ENCODE results near the gene GMDS. TPM values are rescaled to one million over a fixed set of nuclear protein-coding genes. Genes with fewer than 3 reads are reported as not detected.

Gene GMDS
- total RNA-seq, 5 donors from 2014 or later (not counting 1 experiment from before 2014, with no cell fraction given) = 12.9 to 21.5 (median 14.6) TPM

GRCh38 chr6:1613688-1614447, 631.5 kb downstream of the GMDS start:
- Mint-ChIP-seq H3K36me3 (no peaks in the 10 kb centered on the region), H3K27me3 (peaks cover 45 to 60% of the 10 kb centered on the region in 2 donors), H3K27ac (no peak overlapping the region), H3K4me1 (peaks cover 19 to 27% (median 20%) of the 10 kb centered on the region in 3 donors), H3K4me3 (peak overlapping the region in 1 of 3 donors; percentile 75), H3K9me3 (no peaks in the 10 kb centered on the region)
- ATAC-seq (replicated peaks in 1 of 4) (no peak), DNase-seq (no peak)
- Histone ChIP-seq H3K4me3 (ENCODE audit: control insufficient read depth in 1 of 2, extremely low read depth in 1 of 2, low read length in 1 of 2) (peak overlapping the region in 1 of 2 donors; percentile 51), H3K27me3 (replicated peaks in 1 of 2; ENCODE audit: control insufficient read depth in 2 of 2, extremely low read depth in 1 of 2, insufficient read depth in 2 of 2, low read length in 1 of 2) (peaks cover 14 to 67% of the 10 kb centered on the region in 2 experiments), H3K9me3 (no peaks in the 10 kb centered on the region), H3K36me3 (ENCODE audit: control insufficient read depth in 2 of 2, extremely low read depth in 1 of 2, insufficient read depth in 1 of 2, low read length in 1 of 2) (no peaks in the 10 kb centered on the region), H3K4me1 (ENCODE audit: control insufficient read depth in 1 of 2, extremely low read depth in 1 of 2, insufficient read depth in 2 of 2, low read length in 2 of 2) (peaks cover 14 to 34% of the 10 kb centered on the region in 2 experiments), H3K27ac (ENCODE audit: low read length) (no peak overlapping the region)
- ChIA-PET POLR2A (no interaction called here), CTCF (interaction anchor here in 1 of 2 donors (0.6 to 1.2 kb wide), 5 partner anchors 16 to 890 kb away, joined by 3 to 9 read pairs (median 3); no protein-coding TSS in a partner anchor)
- WGBS (ENCODE audit: insufficient coverage) = 6% methylated on average over 56 of the region's 60 CpGs

GRCh38 chr6:1613346-1613687, 632.1 kb downstream of the GMDS start:
- Mint-ChIP-seq H3K4me3 (peak overlapping the region in 1 of 3 donors; percentile 75), H3K36me3 (no peaks in the 10 kb centered on the region), H3K9me3 (no peaks in the 10 kb centered on the region), H3K4me1 (peaks cover 24 to 32% (median 24%) of the 10 kb centered on the region in 3 donors), H3K27ac (no peak overlapping the region), H3K27me3 (peaks cover 47 to 60% of the 10 kb centered on the region in 2 donors)
- ATAC-seq (replicated peaks in 1 of 4) = no peak
- ChIA-PET CTCF (interaction anchor here (0.6 kb wide), 2 partner anchors 20 to 38 kb away, joined by 3 read pairs; no protein-coding TSS in a partner anchor), POLR2A (no interaction called here)
- no peak for DNase-seq
- Histone ChIP-seq H3K27ac (ENCODE audit: low read length) (no peak overlapping the region), H3K27me3 (replicated peaks in 1 of 2; ENCODE audit: control insufficient read depth in 2 of 2, extremely low read depth in 1 of 2, insufficient read depth in 2 of 2, low read length in 1 of 2) (peaks cover 14 to 67% of the 10 kb centered on the region in 2 experiments), H3K9me3 (no peaks in the 10 kb centered on the region), H3K4me1 (ENCODE audit: control insufficient read depth in 1 of 2, extremely low read depth in 1 of 2, insufficient read depth in 2 of 2, low read length in 2 of 2) (peaks cover 17 to 38% of the 10 kb centered on the region in 2 experiments), H3K36me3 (ENCODE audit: control insufficient read depth in 2 of 2, extremely low read depth in 1 of 2, insufficient read depth in 1 of 2, low read length in 1 of 2) (no peaks in the 10 kb centered on the region), H3K4me3 (ENCODE audit: control insufficient read depth in 1 of 2, extremely low read depth in 1 of 2, low read length in 1 of 2) (no peak overlapping the region)
- WGBS (ENCODE audit: insufficient coverage) = no CpG with 5 or more reads among the region's 3 CpGs

- Histone ChIP-seq H3K9me3 (no peaks in the 10 kb centered on the region), H3K36me3 (ENCODE audit: control insufficient read depth in 2 of 2, extremely low read depth in 1 of 2, insufficient read depth in 1 of 2, low read length in 1 of 2) (no peaks in the 10 kb centered on the region), H3K4me1 (ENCODE audit: control insufficient read depth in 1 of 2, extremely low read depth in 1 of 2, insufficient read depth in 2 of 2, low read length in 2 of 2) (peaks cover 21 to 42% of the 10 kb centered on the region in 2 experiments), H3K27ac (ENCODE audit: low read length) (no peak overlapping the region), H3K27me3 (replicated peaks in 1 of 2; ENCODE audit: control insufficient read depth in 2 of 2, extremely low read depth in 1 of 2, insufficient read depth in 2 of 2, low read length in 1 of 2) (peaks cover 14 to 67% of the 10 kb centered on the region in 2 experiments), H3K4me3 (ENCODE audit: control insufficient read depth in 1 of 2, extremely low read depth in 1 of 2, low read length in 1 of 2) (no peak overlapping the region)
- H3K27me3 Mint-ChIP-seq = peaks cover 47 to 61% of the 10 kb centered on the region in 2 donors
- no peaks in the 10 kb centered on the region for H3K9me3 Mint-ChIP-seq
- DNase-seq (no peak), ATAC-seq (replicated peaks in 1 of 4) (no peak)
- H3K4me1 Mint-ChIP-seq = peaks cover 25 to 36% (median 27%) of the 10 kb centered on the region in 3 donors
- peak overlapping the region in 1 of 3 donors; percentile 75 for H3K4me3 Mint-ChIP-seq
- H3K36me3 Mint-ChIP-seq = no peaks in the 10 kb centered on the region
- POLR2A ChIA-PET = no interaction called here
- no peak overlapping the region for H3K27ac Mint-ChIP-seq
- WGBS (ENCODE audit: insufficient coverage) = no CpG with 5 or more reads among the region's 7 CpGs
- CTCF ChIA-PET = interaction anchor here in 1 of 2 donors (0.6 to 1.1 kb wide), 2 partner anchors 19 to 1021 kb away, joined by 3 read pairs; no protein-coding TSS in a partner anchor
Measured at GRCh38 chr6:1612974-1613306, 632.5 kb downstream of the GMDS start.

GRCh38 chr6:1612299-1612973, 633.0 kb downstream of the GMDS start:
- Mint-ChIP-seq H3K27me3 (peaks cover 46 to 61% of the 10 kb centered on the region in 2 donors), H3K9me3 (no peaks in the 10 kb centered on the region), H3K36me3 (no peaks in the 10 kb centered on the region), H3K4me1 (peaks cover 30 to 41% (median 32%) of the 10 kb centered on the region in 3 donors), H3K27ac (peak overlapping the region in 1 of 2 donors; percentile 17), H3K4me3 (peak overlapping the region; percentile 75 to 82 (median 78))
- ATAC-seq (replicated peaks in 1 of 4) (no peak), DNase-seq (peak in 1 of 35 experiments; percentile 16)
- H3K9me3 ChIP-seq = no peaks in the 10 kb centered on the region
- H3K27ac ChIP-seq (ENCODE audit: low read length) = no peak overlapping the region
- H3K36me3 ChIP-seq (ENCODE audit: control insufficient read depth in 2 of 2, extremely low read depth in 1 of 2, insufficient read depth in 1 of 2, low read length in 1 of 2) = no peaks in the 10 kb centered on the region
- H3K27me3 ChIP-seq (replicated peaks in 1 of 2; ENCODE audit: control insufficient read depth in 2 of 2, extremely low read depth in 1 of 2, insufficient read depth in 2 of 2, low read length in 1 of 2) = peaks cover 14 to 67% of the 10 kb centered on the region in 2 experiments
- H3K4me3 ChIP-seq (ENCODE audit: control insufficient read depth in 1 of 2, extremely low read depth in 1 of 2, low read length in 1 of 2) = peak overlapping the region; percentile 45 to 67
- ChIA-PET CTCF (interaction anchor here in 1 of 2 donors (0.5 to 1.4 kb wide), 5 partner anchors 16 to 1022 kb away, joined by 3 to 8 read pairs (median 4); no protein-coding TSS in a partner anchor), POLR2A (interaction anchor here in 1 of 2 donors (0.7 kb wide), 1 partner anchor 772 kb away, joined by 6 read pairs; no protein-coding TSS in a partner anchor)
- WGBS (ENCODE audit: insufficient coverage) = no CpG with 5 or more reads among the region's 10 CpGs
- H3K4me1 ChIP-seq (ENCODE audit: control insufficient read depth in 1 of 2, extremely low read depth in 1 of 2, insufficient read depth in 2 of 2, low read length in 2 of 2) = peaks cover 22 to 47% of the 10 kb centered on the region in 2 experiments

GRCh38 chr6:1611572-1612298, 633.7 kb downstream of the GMDS start:
- H3K4me3 ChIP-seq (ENCODE audit: control insufficient read depth in 1 of 2, extremely low read depth in 1 of 2, low read length in 1 of 2) = peak overlapping the region; percentile 45 to 67
- CTCF ChIA-PET = interaction anchor here (0.5 to 1.4 kb wide), 5 partner anchors 15 to 1094 kb away, joined by 3 to 8 read pairs (median 4); no protein-coding TSS in a partner anchor
- peak overlapping the region; percentile 75 to 82 (median 78) for H3K4me3 Mint-ChIP-seq

More at GRCh38 chr6:1611572-1612298, 633.7 kb downstream of the GMDS start:
- Histone ChIP-seq H3K27ac (ENCODE audit: low read length) (no peak overlapping the region), H3K9me3 (no peaks in the 10 kb centered on the region), H3K36me3 (ENCODE audit: control insufficient read depth in 2 of 2, extremely low read depth in 1 of 2, insufficient read depth in 1 of 2, low read length in 1 of 2) (no peaks in the 10 kb centered on the region), H3K27me3 (replicated peaks in 1 of 2; ENCODE audit: control insufficient read depth in 2 of 2, extremely low read depth in 1 of 2, insufficient read depth in 2 of 2, low read length in 1 of 2) (peaks cover 14 to 68% of the 10 kb centered on the region in 2 experiments), H3K4me1 (ENCODE audit: control insufficient read depth in 1 of 2, extremely low read depth in 1 of 2, insufficient read depth in 2 of 2, low read length in 2 of 2) (peaks cover 22 to 53% of the 10 kb centered on the region in 2 experiments)
- Mint-ChIP-seq H3K27me3 (peaks cover 46 to 62% of the 10 kb centered on the region in 2 donors), H3K27ac (peak overlapping the region in 1 of 2 donors; percentile 17), H3K9me3 (no peaks in the 10 kb centered on the region), H3K4me1 (peaks cover 37 to 48% (median 39%) of the 10 kb centered on the region in 3 donors), H3K36me3 (no peaks in the 10 kb centered on the region)
- 2% methylated on average over 70 of the region's 71 CpGs for WGBS (ENCODE audit: insufficient coverage)
- ATAC-seq (replicated peaks in 1 of 4) (peak in 2 of 4 experiments; percentile 15 to 33), DNase-seq (peak in 1 of 35 experiments; percentile 41)
- POLR2A ChIA-PET = interaction anchor here in 1 of 2 donors (0.7 kb wide), 1 partner anchor 773 kb away, joined by 6 read pairs; no protein-coding TSS in a partner anchor

All from T-cell (primary cell).